ENCODE results near the gene MAP7.
"Not testable (repeated sequence)": the region's sequence is repeated elsewhere in the genome, so short reads cannot be mapped to it uniquely, and the experiment has no call there.

The MAP7 gene

DNA sequence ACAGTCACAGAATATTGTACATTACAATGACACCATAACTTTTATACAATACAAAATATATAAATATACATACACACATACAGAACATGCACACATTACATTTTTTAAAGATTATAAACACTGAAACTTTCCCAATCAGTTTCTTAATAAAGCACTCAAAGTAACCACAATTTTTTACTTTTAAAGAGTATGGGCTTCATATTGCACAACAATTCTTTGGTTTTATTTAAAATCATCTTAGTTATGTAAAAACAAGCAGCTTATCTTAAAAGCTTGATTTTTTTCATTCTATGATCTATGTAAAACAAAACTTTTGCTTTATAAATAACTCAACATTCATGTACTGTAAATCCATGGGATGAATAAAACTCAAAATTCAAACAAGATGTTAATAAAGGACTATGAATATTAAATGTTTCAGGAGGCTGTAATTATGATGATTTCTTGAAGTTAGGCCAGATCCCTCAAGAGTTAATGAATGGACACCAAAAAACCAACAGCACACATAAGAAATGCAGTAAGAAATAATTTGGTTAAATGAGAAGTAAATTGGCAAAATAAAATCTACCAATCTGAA is 167.5 kb downstream of the MAP7 start:
- TF ChIP-seq, protein P1, sequence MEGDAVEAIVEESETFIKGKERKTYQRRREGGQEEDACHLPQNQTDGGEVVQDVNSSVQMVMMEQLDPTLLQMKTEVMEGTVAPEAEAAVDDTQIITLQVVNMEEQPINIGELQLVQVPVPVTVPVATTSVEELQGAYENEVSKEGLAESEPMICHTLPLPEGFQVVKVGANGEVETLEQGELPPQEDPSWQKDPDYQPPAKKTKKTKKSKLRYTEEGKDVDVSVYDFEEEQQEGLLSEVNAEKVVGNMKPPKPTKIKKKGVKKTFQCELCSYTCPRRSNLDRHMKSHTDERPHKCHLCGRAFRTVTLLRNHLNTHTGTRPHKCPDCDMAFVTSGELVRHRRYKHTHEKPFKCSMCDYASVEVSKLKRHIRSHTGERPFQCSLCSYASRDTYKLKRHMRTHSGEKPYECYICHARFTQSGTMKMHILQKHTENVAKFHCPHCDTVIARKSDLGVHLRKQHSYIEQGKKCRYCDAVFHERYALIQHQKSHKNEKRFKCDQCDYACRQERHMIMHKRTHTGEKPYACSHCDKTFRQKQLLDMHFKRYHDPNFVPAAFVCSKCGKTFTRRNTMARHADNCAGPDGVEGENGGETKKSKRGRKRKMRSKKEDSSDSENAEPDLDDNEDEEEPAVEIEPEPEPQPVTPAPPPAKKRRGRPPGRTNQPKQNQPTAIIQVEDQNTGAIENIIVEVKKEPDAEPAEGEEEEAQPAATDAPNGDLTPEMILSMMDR (IDR thresholded peaks at IDR 0.05; ENCODE audit: insufficient read depth, low read length, missing control alignments) = no peak
- POLR2A ChIA-PET = no interaction called here
- CTCF ChIA-PET = no interaction called here
- DNase-seq (ENCODE audit: low read depth, low spot score) = no peak
- H3K4me3 ChIP-seq (ENCODE audit: low read depth, low read length) = no peak overlapping the region

DNA sequence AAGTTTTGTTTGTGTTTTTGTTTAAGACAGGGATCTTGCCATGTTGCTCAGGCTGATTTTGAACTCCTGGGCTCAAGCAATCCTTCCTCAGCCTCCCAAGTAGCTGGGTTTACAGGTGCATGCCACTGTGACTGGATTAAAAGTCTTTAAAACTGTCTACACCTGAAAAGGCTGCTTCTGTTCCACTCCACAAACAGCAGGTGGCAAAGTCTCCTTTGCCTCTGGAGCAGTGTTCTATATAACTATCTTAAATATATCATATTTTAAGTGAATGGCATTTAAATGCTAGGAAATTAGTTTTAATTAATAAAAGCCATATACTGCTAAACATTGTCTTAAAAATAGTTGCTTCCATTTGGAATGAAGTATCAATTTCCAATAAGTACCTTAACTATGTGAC is 171.3 kb downstream of the MAP7 start:
- CTCF ChIA-PET = interaction anchor here (2.7 kb wide), 1 partner anchor 168 kb away, joined by 10 read pairs; no protein-coding TSS in a partner anchor
- TF ChIP-seq, protein P1 (IDR thresholded peaks at IDR 0.05; ENCODE audit: insufficient read depth, low read length, missing control alignments) = no peak
- H3K4me3 ChIP-seq (ENCODE audit: low read depth, low read length) = no peak overlapping the region
- POLR2A ChIA-PET = no interaction called here
- DNase-seq (ENCODE audit: low read depth, low spot score) = no peak

DNA sequence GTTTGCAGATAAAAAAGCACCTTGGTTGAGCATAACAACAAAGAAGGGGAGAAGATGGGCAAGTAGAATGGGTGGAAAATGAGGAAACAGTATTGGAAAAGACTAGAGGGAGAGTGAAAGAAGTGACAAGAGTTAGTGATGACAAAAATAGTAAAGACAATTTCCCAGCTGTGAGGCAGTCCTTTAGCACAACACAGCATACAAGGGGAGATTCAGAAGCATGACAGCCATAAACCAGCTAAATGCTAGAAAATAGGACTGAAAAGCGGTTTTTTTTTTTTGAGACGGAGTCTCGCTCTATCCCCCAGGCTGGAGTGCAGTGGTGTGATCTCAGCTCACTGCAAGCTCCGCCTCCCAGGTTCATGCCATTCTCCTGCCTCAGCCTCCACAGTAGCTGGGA is 174.4 kb downstream of the MAP7 start:
- DNase-seq (ENCODE audit: low read depth, low spot score); POLR2A ChIA-PET; CTCF ChIA-PET; H3K4me3 ChIP-seq (ENCODE audit: low read depth, low read length): not testable (repeated sequence)

DNA sequence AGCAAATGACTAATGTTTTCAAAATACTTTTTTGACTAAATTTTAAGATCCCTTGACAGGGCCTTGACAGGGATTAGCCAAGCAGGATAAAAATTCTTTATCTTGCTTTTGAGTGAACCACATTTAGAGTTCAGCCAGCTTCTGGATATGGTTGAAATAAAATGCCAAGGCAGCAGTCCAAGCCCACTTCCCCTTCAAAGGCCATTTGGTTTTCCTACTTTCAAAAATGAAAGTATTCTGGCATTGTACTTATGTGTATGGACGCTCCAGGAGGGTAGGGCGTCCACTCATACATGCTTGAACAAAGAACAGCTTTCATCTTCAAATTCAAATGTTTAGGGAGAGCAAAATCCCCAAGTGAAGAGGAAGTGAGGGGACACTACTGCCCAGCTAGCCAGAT is 178.3 kb downstream of the MAP7 start:
- TF ChIP-seq, protein P1 (IDR thresholded peaks at IDR 0.05; ENCODE audit: insufficient read depth, low read length, missing control alignments) = no peak
- CTCF ChIA-PET = no interaction called here
- DNase-seq (ENCODE audit: low read depth, low spot score) = no peak
- POLR2A ChIA-PET = no interaction called here
- H3K4me3 ChIP-seq (ENCODE audit: low read depth, low read length) = no peak overlapping the region

DNA sequence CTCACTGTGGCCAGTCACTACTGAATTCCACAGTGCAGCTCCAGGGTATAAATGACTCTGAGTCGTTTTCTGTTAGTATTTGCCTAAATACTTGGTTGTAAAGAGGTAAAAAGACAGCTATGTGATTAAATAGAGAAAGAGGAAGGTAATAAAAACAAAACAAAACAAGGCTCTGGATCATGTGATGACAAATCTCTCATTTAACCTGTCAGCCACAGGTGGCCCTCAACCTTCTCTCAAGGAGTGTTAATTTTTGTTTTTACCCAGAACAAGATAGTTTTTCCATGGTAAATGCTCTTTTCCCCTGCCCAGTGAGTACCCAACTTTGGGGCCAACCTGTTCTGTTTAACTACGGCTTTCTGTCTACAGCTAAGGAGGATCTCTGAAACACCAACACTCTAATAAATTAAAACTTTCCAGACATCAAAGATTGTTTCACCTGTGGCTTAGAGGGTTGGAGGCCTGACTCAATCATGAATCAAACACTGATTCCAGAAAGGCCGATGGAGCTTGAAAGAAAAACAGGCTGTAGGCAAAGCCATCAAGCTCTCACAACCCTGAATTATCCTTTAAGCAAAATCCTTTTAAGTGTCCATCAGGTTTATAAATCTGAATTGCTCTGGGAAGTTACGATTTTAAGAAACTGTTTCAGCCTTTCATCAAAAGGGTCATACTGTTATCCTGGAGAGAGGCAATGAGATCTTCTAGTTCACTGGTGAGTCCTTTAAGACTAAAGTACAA is 179.1 kb downstream of the MAP7 start:
- TF ChIP-seq, protein P1 (IDR thresholded peaks at IDR 0.05; ENCODE audit: insufficient read depth, low read length, missing control alignments) = no peak
- ChIA-PET POLR2A (no interaction called here), CTCF (no interaction called here)
- no peak for DNase-seq (ENCODE audit: low read depth, low spot score)
- no peak overlapping the region for H3K4me3 ChIP-seq (ENCODE audit: low read depth, low read length)

DNA sequence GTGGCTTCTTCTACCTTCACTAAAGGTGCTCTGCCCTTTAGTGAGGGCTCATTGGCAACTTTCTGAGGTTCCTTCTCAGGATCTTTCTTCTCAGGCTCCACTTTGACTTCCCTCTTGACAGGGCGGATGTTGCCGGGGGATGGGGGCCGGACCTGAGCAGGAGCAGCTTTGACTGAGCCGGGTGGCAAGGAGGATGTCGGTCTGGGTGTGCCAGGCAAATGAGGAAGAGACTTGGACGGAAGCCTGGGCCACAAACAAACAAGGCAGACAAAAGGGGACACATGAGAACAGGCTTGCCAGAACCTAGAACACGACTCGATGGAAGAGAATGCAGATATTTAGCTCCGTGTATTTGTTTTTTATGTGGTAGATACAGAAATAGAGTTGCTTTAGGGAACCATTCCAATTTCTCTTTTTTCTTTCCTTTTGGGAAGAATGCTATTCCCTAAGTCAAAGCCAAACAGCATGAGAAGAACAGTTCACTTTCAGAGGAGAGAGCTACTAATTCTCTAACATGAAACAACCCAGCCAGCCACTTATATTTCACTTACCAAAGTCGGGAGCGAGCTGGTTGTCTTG is 184.4 kb downstream of the MAP7 start:
- CTCF ChIA-PET = no interaction called here
- POLR2A ChIA-PET = no interaction called here
- DNase-seq (ENCODE audit: low read depth, low spot score) = no peak
- TF ChIP-seq, protein P1 (IDR thresholded peaks at IDR 0.05; ENCODE audit: insufficient read depth, low read length, missing control alignments) = no peak
- H3K4me3 ChIP-seq (ENCODE audit: low read depth, low read length) = no peak overlapping the region
